Measurements from ENCODE around the gene TSC22D3. TPM values are rescaled to one million over a fixed set of nuclear protein-coding genes. Genes with fewer than 3 reads are reported as not detected.
A peak's percentile ranks its signal among the peaks of the same experiment; 100 is the strongest.

The TSC22D3 gene
- total and polyA plus RNA-seq, 7 experiments from 2014 or later: 44.2 to 1,917 (median 383) TPM

GRCh38 chrX:107752043-107752442 lies 23.5 kb downstream of the TSC22D3 start:
- no peak for DNase-seq
- H3K36me3 Mint-ChIP-seq: no peaks in the 10 kb centered on the region
- no peak overlapping the region for H3K27ac ChIP-seq (ENCODE audit: low read depth, low read length)
- no peaks in the 10 kb centered on the region for H3K9me3 Mint-ChIP-seq
- intact Hi-C loops (cut with micrococcal nuclease): no loop called here
- H3K27me3 Mint-ChIP-seq: no peaks in the 10 kb centered on the region
- ChIA-PET POLR2A (interaction anchor here (0.6 to 2.2 kb wide), 2 partner anchors 8 to 68 kb away, joined by 3 to 6 read pairs; no protein-coding TSS in a partner anchor), CTCF (no interaction called here)
- peaks cover 0 to 31% (median 18%) of the 10 kb centered on the region in 7 donors for H3K4me1 Mint-ChIP-seq
- ATAC-seq: no peak
- H3K4me3 ChIP-seq (ENCODE audit: low read length): no peak overlapping the region
- no peaks in the 10 kb centered on the region for H3K9me3 ChIP-seq (ENCODE audit: control insufficient read depth in 2 of 3, low read length in 3 of 3)
- peaks cover 0 to 8% of the 10 kb centered on the region in 2 donors for H3K4me1 ChIP-seq (ENCODE audit: control insufficient read depth in 2 of 2, insufficient read depth in 2 of 2, low read length in 2 of 2)
- no peaks in the 10 kb centered on the region for H3K27me3 ChIP-seq (ENCODE audit: control insufficient read depth in 2 of 2, insufficient read depth in 2 of 2, low read length in 2 of 2)
- peak overlapping the region in 2 of 9 donors; percentile 17 to 82 for H3K27ac Mint-ChIP-seq
- H3K36me3 ChIP-seq (ENCODE audit: control insufficient read depth in 2 of 3, insufficient read depth in 3 of 3, low read length in 3 of 3): no peaks in the 10 kb centered on the region
- no peak overlapping the region for H3K4me3 Mint-ChIP-seq

GRCh38 chrX:107750861-107751445 lies 24.6 kb downstream of the TSC22D3 start:
- Mint-ChIP-seq H3K27ac (no peak overlapping the region), H3K4me3 (no peak overlapping the region), H3K4me1 (peaks cover 0 to 25% (median 15%) of the 10 kb centered on the region in 7 donors), H3K27me3 (no peaks in the 10 kb centered on the region), H3K9me3 (no peaks in the 10 kb centered on the region), H3K36me3 (no peaks in the 10 kb centered on the region)
- Histone ChIP-seq H3K27ac (ENCODE audit: low read depth, low read length) (no peak overlapping the region), H3K4me1 (ENCODE audit: control insufficient read depth in 2 of 2, insufficient read depth in 2 of 2, low read length in 2 of 2) (peaks cover 0 to 8% of the 10 kb centered on the region in 2 donors), H3K27me3 (ENCODE audit: control insufficient read depth in 2 of 2, insufficient read depth in 2 of 2, low read length in 2 of 2) (no peaks in the 10 kb centered on the region), H3K4me3 (ENCODE audit: low read length) (no peak overlapping the region), H3K36me3 (ENCODE audit: control insufficient read depth in 2 of 3, insufficient read depth in 3 of 3, low read length in 3 of 3) (no peaks in the 10 kb centered on the region), H3K9me3 (ENCODE audit: control insufficient read depth in 2 of 3, low read length in 3 of 3) (no peaks in the 10 kb centered on the region)
- ChIA-PET CTCF (no interaction called here), POLR2A (interaction anchor here (2.2 kb wide), 1 partner anchor 9 kb away, joined by 6 read pairs; no protein-coding TSS in a partner anchor)
- intact Hi-C loops (cut with micrococcal nuclease): no loop called here
- ATAC-seq: no peak
- DNase-seq: no peak

GRCh38 chrX:107750263-107750662 lies 25.3 kb downstream of the TSC22D3 start:
- no peak for DNase-seq
- Mint-ChIP-seq H3K27ac (peak overlapping the region in 2 of 9 donors; percentile 5 to 13), H3K4me3 (no peak overlapping the region), H3K9me3 (no peaks in the 10 kb centered on the region), H3K36me3 (no peaks in the 10 kb centered on the region), H3K4me1 (peaks cover 0 to 18% (median 8%) of the 10 kb centered on the region in 7 donors), H3K27me3 (no peaks in the 10 kb centered on the region)
- peaks cover 0 to 2% of the 10 kb centered on the region in 2 donors for H3K4me1 ChIP-seq (ENCODE audit: control insufficient read depth in 2 of 2, insufficient read depth in 2 of 2, low read length in 2 of 2)
- intact Hi-C loops (cut with micrococcal nuclease): no loop called here
- ChIA-PET POLR2A (interaction anchor here (2.2 kb wide), 1 partner anchor 10 kb away, joined by 6 read pairs; no protein-coding TSS in a partner anchor), CTCF (no interaction called here)
- H3K27me3 ChIP-seq (ENCODE audit: control insufficient read depth in 2 of 2, insufficient read depth in 2 of 2, low read length in 2 of 2): no peaks in the 10 kb centered on the region
- no peak overlapping the region for H3K4me3 ChIP-seq (ENCODE audit: low read length)
- H3K36me3 ChIP-seq (ENCODE audit: control insufficient read depth in 2 of 3, insufficient read depth in 3 of 3, low read length in 3 of 3): no peaks in the 10 kb centered on the region
- H3K9me3 ChIP-seq (ENCODE audit: control insufficient read depth in 2 of 3, low read length in 3 of 3): no peaks in the 10 kb centered on the region
- no peak overlapping the region for H3K27ac ChIP-seq (ENCODE audit: low read depth, low read length)
- no peak for ATAC-seq

GRCh38 chrX:107748506-107748905 lies 27.1 kb downstream of the TSC22D3 start:
- Histone ChIP-seq H3K4me1 (ENCODE audit: control insufficient read depth in 2 of 2, insufficient read depth in 2 of 2, low read length in 2 of 2) (peaks cover 0 to 4% of the 10 kb centered on the region in 2 donors), H3K4me3 (ENCODE audit: low read length) (no peak overlapping the region), H3K27me3 (ENCODE audit: control insufficient read depth in 2 of 2, insufficient read depth in 2 of 2, low read length in 2 of 2) (no peaks in the 10 kb centered on the region), H3K9me3 (ENCODE audit: control insufficient read depth in 2 of 3, low read length in 3 of 3) (no peaks in the 10 kb centered on the region), H3K36me3 (ENCODE audit: control insufficient read depth in 2 of 3, insufficient read depth in 3 of 3, low read length in 3 of 3) (no peaks in the 10 kb centered on the region), H3K27ac (ENCODE audit: low read depth, low read length) (no peak overlapping the region)
- Mint-ChIP-seq H3K27ac (peak overlapping the region in 1 of 9 donors; percentile 38), H3K36me3 (no peaks in the 10 kb centered on the region), H3K9me3 (no peaks in the 10 kb centered on the region), H3K4me1 (peaks cover 0 to 21% (median 11%) of the 10 kb centered on the region in 7 donors), H3K4me3 (no peak overlapping the region), H3K27me3 (no peaks in the 10 kb centered on the region)
- ChIA-PET POLR2A (interaction anchor here (0.5 to 0.7 kb wide), 3 partner anchors 42 to 69 kb away, joined by 3 to 7 read pairs (median 4); no protein-coding TSS in a partner anchor), CTCF (no interaction called here)
- ATAC-seq: no peak
- intact Hi-C loops (cut with micrococcal nuclease): loop anchor here in 1 of 2 donors (10.0 kb wide), 1 partner anchor 1134 kb away; the partner anchor contains the start of gene RADX
- DNase-seq: no peak

GRCh38 chrX:107747596-107748161 lies 27.9 kb downstream of the TSC22D3 start:
- ATAC-seq (no peak), DNase-seq (no peak)
- H3K36me3 Mint-ChIP-seq: no peaks in the 10 kb centered on the region
- Histone ChIP-seq H3K36me3 (ENCODE audit: control insufficient read depth in 2 of 3, insufficient read depth in 3 of 3, low read length in 3 of 3) (no peaks in the 10 kb centered on the region), H3K27ac (ENCODE audit: low read depth, low read length) (no peak overlapping the region), H3K4me1 (ENCODE audit: control insufficient read depth in 2 of 2, insufficient read depth in 2 of 2, low read length in 2 of 2) (peaks cover 5 to 12% of the 10 kb centered on the region in 2 donors), H3K4me3 (ENCODE audit: low read length) (no peak overlapping the region), H3K9me3 (ENCODE audit: control insufficient read depth in 2 of 3, low read length in 3 of 3) (no peaks in the 10 kb centered on the region), H3K27me3 (ENCODE audit: control insufficient read depth in 2 of 2, insufficient read depth in 2 of 2, low read length in 2 of 2) (no peaks in the 10 kb centered on the region)
- H3K9me3 Mint-ChIP-seq: no peaks in the 10 kb centered on the region
- H3K4me1 Mint-ChIP-seq: peaks cover under 1 to 29% (median 17%) of the 10 kb centered on the region in 7 donors
- no peak overlapping the region for H3K27ac Mint-ChIP-seq
- ChIA-PET CTCF (no interaction called here), POLR2A (interaction anchor here (0.5 to 1.3 kb wide), 3 partner anchors 36 to 75 kb away, joined by 3 to 4 read pairs (median 3); no protein-coding TSS in a partner anchor)
- intact Hi-C loops (cut with micrococcal nuclease): loop anchor here in 1 of 2 donors (10.0 kb wide), 1 partner anchor 1133 kb away; the partner anchor contains the start of gene RADX
- no peaks in the 10 kb centered on the region for H3K27me3 Mint-ChIP-seq
- no peak overlapping the region for H3K4me3 Mint-ChIP-seq

GRCh38 chrX:107744868-107745267 lies 30.7 kb downstream of the TSC22D3 start:
- intact Hi-C loops (cut with micrococcal nuclease): loop anchor here in 1 of 2 donors (10.0 kb wide), 1 partner anchor 1130 kb away; the partner anchor contains the start of gene RADX

More at GRCh38 chrX:107744868-107745267, 30.7 kb downstream of the TSC22D3 start:
- Histone ChIP-seq H3K4me1 (ENCODE audit: control insufficient read depth in 2 of 2, insufficient read depth in 2 of 2, low read length in 2 of 2) (peaks cover 25 to 36% of the 10 kb centered on the region in 2 donors), H3K9me3 (ENCODE audit: control insufficient read depth in 2 of 3, low read length in 3 of 3) (no peaks in the 10 kb centered on the region), H3K36me3 (ENCODE audit: control insufficient read depth in 2 of 3, insufficient read depth in 3 of 3, low read length in 3 of 3) (no peaks in the 10 kb centered on the region), H3K4me3 (ENCODE audit: low read length) (no peak overlapping the region), H3K27me3 (ENCODE audit: control insufficient read depth in 2 of 2, insufficient read depth in 2 of 2, low read length in 2 of 2) (no peaks in the 10 kb centered on the region), H3K27ac (ENCODE audit: low read depth, low read length) (no peak overlapping the region)
- Mint-ChIP-seq H3K27me3 (peaks cover 0 to 7% (median 0%) of the 10 kb centered on the region in 5 donors), H3K4me3 (peak overlapping the region in 1 of 10 donors; percentile 53), H3K36me3 (peaks cover 0 to 5% (median 0%) of the 10 kb centered on the region in 5 donors), H3K9me3 (peaks cover 0 to 9% (median 0%) of the 10 kb centered on the region in 11 donors), H3K4me1 (peaks cover 15 to 49% (median 31%) of the 10 kb centered on the region in 7 donors), H3K27ac (peak overlapping the region in 6 of 9 donors; percentile 9 to 95 (median 48))
- ATAC-seq: no peak
- no peak for DNase-seq
- POLR2A ChIA-PET: interaction anchor here (0.6 to 9.6 kb wide), 3 partner anchors 21 to 72 kb away, joined by 4 to 142 read pairs (median 7); no protein-coding TSS in a partner anchor
- CTCF ChIA-PET: interaction anchor here (0.6 to 1.7 kb wide), 2 partner anchors 31 to 84 kb away, joined by 3 to 4 read pairs; partner anchors contain the start of gene TSC22D3
